ENCODE measurements around the gene CHN2.

- TF ChIP-seq, protein P1, sequence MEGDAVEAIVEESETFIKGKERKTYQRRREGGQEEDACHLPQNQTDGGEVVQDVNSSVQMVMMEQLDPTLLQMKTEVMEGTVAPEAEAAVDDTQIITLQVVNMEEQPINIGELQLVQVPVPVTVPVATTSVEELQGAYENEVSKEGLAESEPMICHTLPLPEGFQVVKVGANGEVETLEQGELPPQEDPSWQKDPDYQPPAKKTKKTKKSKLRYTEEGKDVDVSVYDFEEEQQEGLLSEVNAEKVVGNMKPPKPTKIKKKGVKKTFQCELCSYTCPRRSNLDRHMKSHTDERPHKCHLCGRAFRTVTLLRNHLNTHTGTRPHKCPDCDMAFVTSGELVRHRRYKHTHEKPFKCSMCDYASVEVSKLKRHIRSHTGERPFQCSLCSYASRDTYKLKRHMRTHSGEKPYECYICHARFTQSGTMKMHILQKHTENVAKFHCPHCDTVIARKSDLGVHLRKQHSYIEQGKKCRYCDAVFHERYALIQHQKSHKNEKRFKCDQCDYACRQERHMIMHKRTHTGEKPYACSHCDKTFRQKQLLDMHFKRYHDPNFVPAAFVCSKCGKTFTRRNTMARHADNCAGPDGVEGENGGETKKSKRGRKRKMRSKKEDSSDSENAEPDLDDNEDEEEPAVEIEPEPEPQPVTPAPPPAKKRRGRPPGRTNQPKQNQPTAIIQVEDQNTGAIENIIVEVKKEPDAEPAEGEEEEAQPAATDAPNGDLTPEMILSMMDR (IDR thresholded peaks at IDR 0.05) = no peak
- no peak for TF ChIP-seq EZH2 (IDR thresholded peaks at IDR 0.05)
Measured at GRCh38 chr7:29398011-29398410, 203.4 kb downstream of the CHN2 start.
